Islet of Langerhans (tissue), 1 donor: ENCODE results near the gene ENGASE.
"Not testable (repeated sequence)": the region's sequence is repeated elsewhere in the genome, so short reads cannot be mapped to it uniquely, and the experiment has no call there.

ENCODE experiments used
- FAIRE-seq: peaks from one replicate; lab custom pipeline; 2011; peaks lifted over from hg19 to GRCh38; lab: Jason Lieb, UNC

Gene ENGASE, protein sequence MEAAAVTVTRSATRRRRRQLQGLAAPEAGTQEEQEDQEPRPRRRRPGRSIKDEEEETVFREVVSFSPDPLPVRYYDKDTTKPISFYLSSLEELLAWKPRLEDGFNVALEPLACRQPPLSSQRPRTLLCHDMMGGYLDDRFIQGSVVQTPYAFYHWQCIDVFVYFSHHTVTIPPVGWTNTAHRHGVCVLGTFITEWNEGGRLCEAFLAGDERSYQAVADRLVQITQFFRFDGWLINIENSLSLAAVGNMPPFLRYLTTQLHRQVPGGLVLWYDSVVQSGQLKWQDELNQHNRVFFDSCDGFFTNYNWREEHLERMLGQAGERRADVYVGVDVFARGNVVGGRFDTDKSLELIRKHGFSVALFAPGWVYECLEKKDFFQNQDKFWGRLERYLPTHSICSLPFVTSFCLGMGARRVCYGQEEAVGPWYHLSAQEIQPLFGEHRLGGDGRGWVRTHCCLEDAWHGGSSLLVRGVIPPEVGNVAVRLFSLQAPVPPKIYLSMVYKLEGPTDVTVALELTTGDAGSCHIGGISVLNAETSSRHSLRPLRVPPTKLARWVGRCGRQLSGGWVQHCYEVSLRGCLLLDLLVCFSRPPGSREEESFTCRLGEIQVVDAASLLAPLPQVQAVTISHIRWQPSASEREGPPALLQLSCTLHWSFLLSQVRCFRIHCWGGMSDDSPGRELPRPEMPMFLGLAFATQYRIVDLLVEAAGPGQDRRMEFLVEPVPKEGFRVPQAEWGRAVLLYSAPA

GRCh38 chr17:79074649-79075445 is at the start of gene ENGASE:
Gene ENGASE, plus strand, starts transcription at chr17:79074824. Its CDS starts 121 bp downstream, at chr17:79074945.
- FAIRE-seq, result no peak

GRCh38 chr17:79024901-79025737 is 49.5 kb upstream of the ENGASE start:
- FAIRE-seq, result no peak

GRCh38 chr17:79026376-79027273 is 48.0 kb upstream of the ENGASE start:
- FAIRE-seq, result no peak

DNA sequence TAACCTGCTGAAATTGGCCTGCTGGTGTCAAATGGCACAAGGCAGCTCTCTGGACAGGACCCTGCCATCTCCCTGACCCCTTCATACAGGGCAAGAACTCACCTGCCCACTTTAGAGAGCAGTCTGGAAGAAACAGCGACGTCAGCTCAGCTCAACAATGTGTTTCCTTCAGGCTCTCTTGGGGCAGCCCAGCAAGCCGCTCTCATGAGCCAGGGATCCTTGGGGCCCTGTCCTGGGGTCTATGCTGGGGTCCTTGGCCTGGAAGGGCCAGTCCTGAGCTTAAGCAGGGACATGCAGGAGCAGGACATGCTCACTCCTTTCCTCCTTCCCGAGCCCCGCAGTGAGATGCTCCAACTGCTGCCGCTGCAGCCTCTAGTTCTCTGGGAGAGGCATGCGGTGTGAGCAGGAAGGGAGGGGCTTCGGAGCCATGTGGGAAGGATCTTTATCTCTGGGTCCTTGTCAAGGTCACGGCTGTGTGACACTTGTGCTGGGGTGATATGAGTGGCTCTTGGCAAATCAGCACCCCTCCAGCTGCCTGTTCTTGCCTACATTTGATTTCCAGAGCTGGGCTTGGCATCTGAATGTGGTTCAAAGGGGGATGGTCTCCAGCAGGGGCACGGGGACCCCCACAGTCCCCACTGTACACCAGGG is 47.2 kb upstream of the ENGASE start:
- FAIRE-seq, result no peak

- FAIRE-seq, result no peak
These were observed 46.6 kb upstream of the ENGASE start for GRCh38 chr17:79027925-79028491.

- FAIRE-seq, result no peak
These were observed 45.9 kb upstream of the ENGASE start for GRCh38 chr17:79028496-79029326.

GRCh38 chr17:79029327-79030009 is 45.2 kb upstream of the ENGASE start:
- no peak for FAIRE-seq

DNA sequence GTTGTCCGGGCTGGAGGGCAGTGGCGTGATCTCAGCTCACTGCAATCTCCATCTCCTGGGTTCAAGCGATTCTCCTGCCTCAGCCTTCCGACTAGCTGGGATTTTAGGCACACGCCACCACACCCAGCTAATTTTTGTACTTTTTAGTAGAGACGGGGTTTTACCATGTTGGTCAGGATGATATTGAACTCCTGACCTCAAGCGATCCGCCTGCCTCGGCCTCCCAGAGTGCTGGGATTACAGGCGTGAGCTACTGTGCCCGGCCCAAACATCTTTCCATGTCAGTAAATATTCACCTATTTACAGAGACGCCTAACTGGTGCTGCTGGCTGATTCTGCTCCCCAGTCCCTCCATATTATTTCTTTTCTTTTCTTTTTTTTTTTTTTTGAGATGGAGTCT is 44.0 kb upstream of the ENGASE start:
- not testable (repeated sequence) for FAIRE-seq

- FAIRE-seq, result no peak
These were observed 42.4 kb upstream of the ENGASE start for GRCh38 chr17:79031996-79032875.

DNA sequence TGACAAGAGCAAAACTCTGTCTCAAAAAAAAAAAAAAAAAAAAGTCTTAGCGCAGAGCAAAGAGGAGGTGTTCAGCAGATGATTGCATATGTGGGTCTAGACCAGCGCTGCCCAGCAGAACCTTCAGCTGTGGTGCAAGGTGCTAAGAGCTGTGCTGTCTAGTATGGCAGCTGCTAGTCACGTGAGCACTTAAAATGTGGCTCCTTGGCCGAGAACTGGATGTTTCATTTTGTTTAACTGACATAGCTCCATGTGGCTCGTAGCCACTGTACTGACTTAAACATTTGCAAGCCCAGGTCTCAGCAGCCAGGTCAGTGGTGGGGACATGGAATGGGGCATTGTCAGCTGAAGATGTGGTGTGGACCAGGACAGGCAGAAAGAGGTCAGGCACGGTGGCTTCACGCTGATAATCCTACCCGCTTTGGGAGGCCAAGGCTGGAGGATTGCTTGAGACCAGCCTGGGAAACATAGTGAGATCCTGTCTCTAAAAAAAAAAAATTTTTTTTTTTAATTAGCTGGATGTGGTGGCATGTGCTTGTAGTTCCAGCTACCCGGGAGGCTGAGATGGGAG is 41.5 kb upstream of the ENGASE start:
- no peak for FAIRE-seq

DNA sequence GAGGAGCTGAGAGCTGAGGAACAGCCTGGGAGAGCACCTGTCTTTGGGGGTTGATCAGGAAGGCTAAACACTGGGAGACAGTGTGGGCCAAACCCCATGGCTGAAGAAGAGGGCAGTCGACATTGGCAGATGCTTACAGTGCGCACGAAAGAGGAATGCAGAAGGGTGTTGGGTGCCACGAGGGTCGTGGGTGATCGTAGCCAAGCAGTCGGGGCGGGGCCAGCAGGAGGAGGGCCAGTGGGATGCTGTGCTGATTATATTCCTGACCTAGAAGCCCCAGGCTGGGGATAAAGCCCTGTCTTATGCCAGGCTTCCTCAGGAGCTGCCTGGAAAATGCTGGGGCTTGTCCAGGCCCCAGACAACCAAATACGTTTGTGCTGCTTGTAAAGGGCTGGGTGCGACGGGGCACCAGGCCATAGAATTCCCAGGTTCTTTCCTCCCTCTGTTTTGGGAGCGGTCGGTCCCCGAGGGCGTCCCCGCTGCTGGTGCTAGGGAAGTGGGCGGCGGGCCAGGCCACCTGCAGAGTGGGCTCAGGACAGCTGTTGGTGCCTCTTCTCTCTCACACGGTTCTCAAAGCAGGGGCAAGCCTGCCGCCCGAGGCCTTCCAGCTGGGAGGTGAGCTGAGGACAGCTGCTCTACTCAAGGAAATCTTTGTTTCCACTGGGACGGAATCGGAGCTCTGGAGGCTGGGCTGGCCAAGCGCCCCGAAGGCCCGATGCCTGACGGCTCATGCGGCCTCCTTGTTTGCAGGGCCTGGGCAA is 40.7 kb upstream of the ENGASE start:
- no peak for FAIRE-seq

- no peak for FAIRE-seq
These were observed 39.6 kb upstream of the ENGASE start for GRCh38 chr17:79034931-79035485.

DNA sequence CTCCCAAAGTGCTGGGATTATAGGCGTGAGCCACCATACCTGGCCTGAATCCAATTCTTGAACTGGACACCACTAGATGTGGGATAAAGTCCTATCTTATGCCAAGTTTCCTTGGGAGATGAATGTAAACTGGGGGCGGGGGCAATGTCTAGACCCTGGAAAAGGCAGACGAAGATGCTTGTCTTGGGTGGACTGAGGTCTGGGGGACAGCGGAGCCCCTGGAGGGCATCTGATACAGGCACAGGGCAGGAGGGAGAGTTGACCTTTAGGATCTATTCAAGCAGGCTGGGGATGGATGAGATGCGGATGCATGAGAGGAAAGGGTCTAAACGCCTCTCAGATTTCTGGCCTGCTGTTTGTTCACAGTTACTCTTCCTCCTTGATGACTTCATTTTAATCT is 38.9 kb upstream of the ENGASE start:
- FAIRE-seq, result no peak

GRCh38 chr17:79036181-79036580 is 38.4 kb upstream of the ENGASE start:
- no peak for FAIRE-seq

- FAIRE-seq, result no peak
These were observed 38.0 kb upstream of the ENGASE start for GRCh38 chr17:79036596-79036995.
